SK-N-MC (cell line): Measurements from ENCODE around the gene TFB2M.

Experiments
- EZH2 ChIP-seq: fragments of 200-600 bp; sonication (generic); IDR thresholded peaks from one replicate; pipeline ENCODE4 v1.6.1; 2017; ENCODE audit warnings: antibody characterized with exemption
- FOXP2 ChIP-seq: optimal IDR thresholded peaks from 2 replicates; pipeline ENCODE3; 2011; ENCODE audit warnings: mild to moderate bottlenecking, moderate library complexity; ENCODE audit not compliant: insufficient read depth; ENCODE audit errors: extremely low read length, control extremely low read depth
- POLR2AphosphoS5 ChIP-seq: IDR thresholded peaks from 2 replicates; pipeline ENCODE4 v1.6.1; 2012; ENCODE audit warnings: mild to moderate bottlenecking, low read depth, low read length, borderline replicate concordance

- no peak for TF ChIP-seq EZH2
- TF ChIP-seq POLR2AphosphoS5 = no peak
- no peak for TF ChIP-seq FOXP2
Observed at GRCh38 chr1:246607462-246607861, 41.4 kb upstream of the TFB2M start.
